ENCODE measurements around the gene GLTP.

Gene GLTP

DNA sequence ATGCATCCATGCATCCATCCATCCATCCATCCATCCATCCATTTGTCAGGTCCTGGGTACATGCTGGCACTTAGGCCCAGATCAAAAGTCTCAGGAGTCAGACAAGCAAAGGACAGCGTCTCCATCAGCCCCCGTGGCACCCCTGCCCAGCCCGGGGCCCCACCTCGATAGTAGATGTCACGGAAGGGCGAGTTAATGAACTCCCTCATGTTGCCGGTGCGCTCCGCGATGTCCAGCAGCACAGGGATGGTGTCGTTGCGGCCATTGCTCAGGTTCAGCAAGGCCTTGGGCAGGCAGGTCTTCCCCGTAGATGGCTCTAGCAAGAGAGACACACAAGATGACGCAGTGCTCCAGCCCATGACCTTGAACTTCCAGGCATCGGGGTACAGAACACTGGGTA lies 77.5 kb downstream of the GLTP start:
- no peak for DNase-seq (ENCODE audit: low read depth in 4 of 4, low spot score in 1 of 4)
